K562 (cell line): ENCODE measurements around the gene OCA2.

Experiments used
- CHAMP1 ChIP-seq: fragments of 450-650 bp; IDR thresholded peaks from 2 replicates; pipeline ENCODE4 v1.6.1; 2016; ENCODE audit warnings: mild to moderate bottlenecking
- CTCF ChIP-seq, 3 experiments: IDR thresholded peaks in 2 of 3; conservative IDR thresholded peaks in 1 of 3; 2 replicates each; pipeline ENCODE4 v1.5.1; 2011 to 2012; ENCODE audit warnings: low read length in 3 of 3, mild to moderate bottlenecking in 3 of 3, control low read depth in 2 of 3, improper control_type of control experiment in 1 of 3, inconsistent platforms in 1 of 3, low read depth in 1 of 3, mixed read lengths in 1 of 3, moderate library complexity in 1 of 3; ENCODE audit not compliant: insufficient read depth in 2 of 3
- HIVEP1 ChIP-seq: fragments of 250-450 bp; sonication (Bioruptor Pico); IDR thresholded peaks from 2 replicates; pipeline ENCODE4 v1.4.0; 2020; ENCODE audit warnings: mild to moderate bottlenecking
- POLR2AphosphoS5 ChIP-seq: IDR thresholded peaks from 2 replicates; pipeline ENCODE4 v1.6.1; 2011; ENCODE audit warnings: mild to moderate bottlenecking, low read depth, low read length, moderate library complexity; ENCODE audit not compliant: control insufficient read depth, insufficient read depth
- RREB1 ChIP-seq: fragments of 250-450 bp; sonication (Bioruptor Pico); IDR thresholded peaks from 2 replicates; pipeline ENCODE4 v1.4.0; 2020
- TCF7 ChIP-seq: sonication (generic); IDR thresholded peaks from 2 replicates; pipeline ENCODE4 v1.6.1; 2016; ENCODE audit warnings: antibody characterized with exemption, borderline replicate concordance
- TFAM ChIP-seq: fragments of 250-450 bp; sonication (Bioruptor Pico); conservative IDR thresholded peaks from 2 replicates; pipeline ENCODE4 v1.5.0; 2021; ENCODE audit warnings: mild to moderate bottlenecking, moderate library complexity
- TFE3 ChIP-seq: fragments of 450-650 bp; formaldehyde crosslinking; IDR thresholded peaks from 2 replicates; pipeline ENCODE4 v1.4.0; 2020; ENCODE audit warnings: mild to moderate bottlenecking, mixed read lengths
- ZBTB49 ChIP-seq: sonication (generic); formaldehyde crosslinking; IDR thresholded peaks from 2 replicates; pipeline ENCODE4 v1.8.0; 2022; ENCODE audit warnings: missing genetic modification reagents, mild to moderate bottlenecking, borderline replicate concordance
- ZZZ3 ChIP-seq: fragments of 450-650 bp; IDR thresholded peaks from 2 replicates; pipeline ENCODE4 v1.6.1; 2016; ENCODE audit warnings: antibody characterized with exemption, mild to moderate bottlenecking, moderate library complexity

- TF ChIP-seq ZZZ3 (no peak), CTCF (IDR thresholded peaks at IDR 0.05 in 2 of 3, conservative IDR thresholded peaks at IDR 0.05 in 1 of 3; ENCODE audit: insufficient read depth in 2 of 3, low read depth in 1 of 3, low read length in 3 of 3) (no peak), ZBTB49 (CRISPR knock-in tag) (no peak), HIVEP1 (CRISPR knock-in tag) (no peak), TFAM (CRISPR knock-in tag) (no peak), TCF7 (no peak), CHAMP1 (no peak), RREB1 (CRISPR knock-in tag) (no peak), TFE3 (CRISPR knock-in tag) (no peak), POLR2AphosphoS5 (no peak)
Measured at GRCh38 chr15:27884726-27885125, 214.4 kb downstream of the OCA2 start.
